ENCODE measurements around the gene EML3. TPM values are rescaled to one million over a fixed set of nuclear protein-coding genes. Genes with fewer than 3 reads are reported as not detected.

EML3 gene
- polyA plus RNA-seq, 2 of the 4 experiments (the other 2 are of a cell fraction), result 15.2 to 27.2 TPM

DNA sequence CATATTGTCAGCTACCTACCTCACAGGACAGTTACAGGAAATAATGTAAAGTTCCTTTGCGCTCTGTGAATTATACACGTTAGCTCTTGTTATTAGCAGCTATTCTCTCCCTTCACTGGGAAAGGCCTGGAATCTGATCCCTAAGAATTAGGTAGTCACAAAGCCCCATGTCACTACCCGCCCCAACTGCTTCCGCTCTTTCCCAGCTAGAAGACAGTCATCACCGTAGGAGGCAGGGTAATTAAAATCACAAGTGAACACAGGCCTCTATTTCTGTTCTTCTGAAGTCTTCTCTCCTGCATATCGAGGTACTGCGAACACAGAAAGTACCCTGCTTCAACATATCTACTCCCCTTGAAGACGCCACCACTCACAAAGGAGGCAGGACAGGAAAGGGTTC, 53.4 kb downstream of the EML3 start:
- H3K9me3 ChIP-seq, result no peaks in the 10 kb centered on the region
- no peak for ATAC-seq
- TF ChIP-seq KDM1A (IDR thresholded peaks at IDR 0.05; ENCODE audit: low read depth) (no peak), HES2 (IDR thresholded peaks at IDR 0.05) (no peak), ZNF302 (CRISPR knock-in tag; IDR thresholded peaks at IDR 0.05) (no peak), HOXB5 (CRISPR knock-in tag; IDR thresholded peaks at IDR 0.05) (no peak), MAFK (IDR thresholded peaks at IDR 0.05; ENCODE audit: partially characterized antibody) (no peak)
- TF ChIP-seq, protein P1, sequence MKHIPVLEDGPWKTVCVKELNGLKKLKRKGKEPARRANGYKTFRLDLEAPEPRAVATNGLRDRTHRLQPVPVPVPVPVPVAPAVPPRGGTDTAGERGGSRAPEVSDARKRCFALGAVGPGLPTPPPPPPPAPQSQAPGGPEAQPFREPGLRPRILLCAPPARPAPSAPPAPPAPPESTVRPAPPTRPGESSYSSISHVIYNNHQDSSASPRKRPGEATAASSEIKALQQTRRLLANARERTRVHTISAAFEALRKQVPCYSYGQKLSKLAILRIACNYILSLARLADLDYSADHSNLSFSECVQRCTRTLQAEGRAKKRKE (CRISPR knock-in tag; IDR thresholded peaks at IDR 0.05; ENCODE audit: low read depth), result no peak
- ChIA-PET POLR2A (interaction anchor here (1.2 to 2.7 kb wide), 3 partner anchors 15 to 32 kb away, joined by 3 to 12 read pairs (median 3); partner anchors contain the start of genes EEF1G and TUT1), CTCF (interaction anchor here (0.7 to 12.6 kb wide), 13 partner anchors 8 to 166 kb away, joined by 3 to 296 read pairs (median 8); partner anchors contain the start of genes AHNAK and SCGB1A1)
- no peak for FAIRE-seq
- H3K27ac ChIP-seq, result peak overlapping the region in 1 of 2 experiments; percentile 94; a peak in 3 of 6 replicates
- no peak overlapping the region for H3K4me2 ChIP-seq
- H3K4me1 ChIP-seq, result peaks cover 99% of the 10 kb centered on the region
- no peak overlapping the region for H3K4me3 ChIP-seq
- 89% methylated on average over 8 of the region's 8 CpGs for WGBS (ENCODE audit: missing lambda C conversion rate)
- DNase-seq (ENCODE audit: low read depth in 1 of 2, low spot score in 1 of 2), result no peak

DNA sequence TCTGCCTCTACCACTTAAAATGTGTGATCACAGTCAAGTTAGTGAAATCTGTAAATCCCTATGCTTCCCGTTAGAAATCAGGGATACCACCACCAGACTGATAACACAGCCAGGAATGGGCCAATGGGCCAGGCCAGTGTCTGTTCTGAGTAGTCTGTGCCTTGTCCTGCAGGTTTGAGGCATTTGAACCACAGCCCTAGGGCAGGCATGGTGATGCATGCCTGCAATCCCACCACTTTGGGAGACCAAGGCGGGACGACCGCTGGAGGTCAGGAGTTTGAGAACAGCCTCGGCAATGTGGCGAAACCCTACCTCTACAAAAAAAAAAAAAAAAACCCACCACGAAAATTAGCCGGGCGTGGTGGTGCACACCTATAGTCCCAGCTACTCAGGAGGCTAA, 53.9 kb downstream of the EML3 start:
- Histone ChIP-seq H3K9me3 (no peaks in the 10 kb centered on the region), H3K4me3 (no peak overlapping the region), H3K4me2 (no peak overlapping the region), H3K4me1 (peaks cover 100% of the 10 kb centered on the region), H3K27ac (peak overlapping the region in 1 of 2 experiments; percentile 94; a peak in 2 of 6 replicates)
- WGBS (ENCODE audit: missing lambda C conversion rate), result 87% methylated on average over 9 of the region's 9 CpGs
- CTCF ChIA-PET, result interaction anchor here (0.7 to 12.6 kb wide), 8 partner anchors 8 to 165 kb away, joined by 3 to 296 read pairs (median 41); partner anchors contain the start of genes AHNAK and SCGB1A1
- ATAC-seq (no peak), FAIRE-seq (no peak), DNase-seq (ENCODE audit: low read depth in 1 of 2, low spot score in 1 of 2) (no peak)
- POLR2A ChIA-PET, result interaction anchor here (1.2 to 2.7 kb wide), 3 partner anchors 15 to 33 kb away, joined by 3 to 12 read pairs (median 3); partner anchors contain the start of genes EEF1G and TUT1
- TF ChIP-seq FOXS1 (CRISPR knock-in tag; IDR thresholded peaks at IDR 0.05) (no peak), CBX2 (IDR thresholded peaks at IDR 0.05; ENCODE audit: borderline replicate concordance, low read depth) (no peak), EP300 (IDR thresholded peaks at IDR 0.05) (no peak), RFX5 (IDR thresholded peaks at IDR 0.05) (no peak), HES2 (IDR thresholded peaks at IDR 0.05) (no peak), GATA3 (IDR thresholded peaks at IDR 0.05; ENCODE audit: borderline replicate concordance) (no peak), MAZ (IDR thresholded peaks at IDR 0.05; ENCODE audit: borderline replicate concordance, low read depth, low read length) (no peak), RAD21 (conservative IDR thresholded peaks at IDR 0.05 in 1 of 2, IDR thresholded peaks at IDR 0.05 in 1 of 2) (no peak), HDAC2 (IDR thresholded peaks at IDR 0.05) (no peak)

DNA sequence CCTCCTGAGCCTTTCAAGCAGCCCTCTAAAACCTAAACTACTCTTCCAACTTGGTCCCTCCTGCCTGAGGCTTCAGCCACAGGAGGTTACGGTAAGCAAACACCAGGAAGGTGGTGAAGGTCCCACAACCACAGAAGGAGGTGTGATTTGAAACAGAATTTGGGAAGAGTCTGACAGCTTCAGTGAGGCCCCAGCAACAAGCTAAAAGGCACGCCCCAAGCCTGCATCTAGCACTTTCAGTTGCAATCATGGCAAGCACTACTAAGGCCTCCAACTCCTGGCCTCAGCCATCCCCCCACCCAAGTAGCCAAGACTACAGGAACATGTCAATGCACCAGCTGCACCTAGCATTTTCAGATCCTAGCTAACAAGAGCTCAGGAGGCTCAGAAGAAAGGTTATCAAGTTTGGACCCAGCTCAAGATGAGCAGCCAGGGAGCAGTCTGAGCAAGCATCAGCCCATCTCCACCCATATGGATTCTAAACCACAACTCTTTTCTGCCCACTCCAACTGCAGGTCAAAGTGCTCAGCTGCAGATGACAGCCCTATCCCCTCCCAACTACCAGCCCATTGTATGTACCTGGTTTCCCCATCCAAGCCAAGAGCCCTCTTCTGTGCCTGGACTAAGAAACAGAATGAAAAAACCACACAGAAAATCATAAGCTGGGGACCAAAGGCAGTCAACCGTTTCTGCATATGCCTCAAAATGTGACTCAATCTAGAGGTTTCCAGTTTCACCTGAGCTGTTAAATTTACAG, 55.5 kb downstream of the EML3 start:
- no peak for FAIRE-seq
- TF ChIP-seq USF2 (IDR thresholded peaks at IDR 0.05) (no peak), MAFK (IDR thresholded peaks at IDR 0.05; ENCODE audit: partially characterized antibody) (no peak), GATA3 (IDR thresholded peaks at IDR 0.05; ENCODE audit: borderline replicate concordance) (no peak; the same call in 1 of the 2 replicates), CBX8 (IDR thresholded peaks at IDR 0.05) (no peak), HDAC2 (IDR thresholded peaks at IDR 0.05) (no peak), CEBPB (IDR thresholded peaks at IDR 0.05) (no peak)
- TF ChIP-seq, protein P2, sequence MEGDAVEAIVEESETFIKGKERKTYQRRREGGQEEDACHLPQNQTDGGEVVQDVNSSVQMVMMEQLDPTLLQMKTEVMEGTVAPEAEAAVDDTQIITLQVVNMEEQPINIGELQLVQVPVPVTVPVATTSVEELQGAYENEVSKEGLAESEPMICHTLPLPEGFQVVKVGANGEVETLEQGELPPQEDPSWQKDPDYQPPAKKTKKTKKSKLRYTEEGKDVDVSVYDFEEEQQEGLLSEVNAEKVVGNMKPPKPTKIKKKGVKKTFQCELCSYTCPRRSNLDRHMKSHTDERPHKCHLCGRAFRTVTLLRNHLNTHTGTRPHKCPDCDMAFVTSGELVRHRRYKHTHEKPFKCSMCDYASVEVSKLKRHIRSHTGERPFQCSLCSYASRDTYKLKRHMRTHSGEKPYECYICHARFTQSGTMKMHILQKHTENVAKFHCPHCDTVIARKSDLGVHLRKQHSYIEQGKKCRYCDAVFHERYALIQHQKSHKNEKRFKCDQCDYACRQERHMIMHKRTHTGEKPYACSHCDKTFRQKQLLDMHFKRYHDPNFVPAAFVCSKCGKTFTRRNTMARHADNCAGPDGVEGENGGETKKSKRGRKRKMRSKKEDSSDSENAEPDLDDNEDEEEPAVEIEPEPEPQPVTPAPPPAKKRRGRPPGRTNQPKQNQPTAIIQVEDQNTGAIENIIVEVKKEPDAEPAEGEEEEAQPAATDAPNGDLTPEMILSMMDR (IDR thresholded peaks at IDR 0.05), result no peak
- TF ChIP-seq, protein P3, sequence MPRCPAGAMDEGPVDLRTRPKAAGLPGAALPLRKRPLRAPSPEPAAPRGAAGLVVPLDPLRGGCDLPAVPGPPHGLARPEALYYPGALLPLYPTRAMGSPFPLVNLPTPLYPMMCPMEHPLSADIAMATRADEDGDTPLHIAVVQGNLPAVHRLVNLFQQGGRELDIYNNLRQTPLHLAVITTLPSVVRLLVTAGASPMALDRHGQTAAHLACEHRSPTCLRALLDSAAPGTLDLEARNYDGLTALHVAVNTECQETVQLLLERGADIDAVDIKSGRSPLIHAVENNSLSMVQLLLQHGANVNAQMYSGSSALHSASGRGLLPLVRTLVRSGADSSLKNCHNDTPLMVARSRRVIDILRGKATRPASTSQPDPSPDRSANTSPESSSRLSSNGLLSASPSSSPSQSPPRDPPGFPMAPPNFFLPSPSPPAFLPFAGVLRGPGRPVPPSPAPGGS (IDR thresholded peaks at IDR 0.05), result no peak
- POLR2A ChIA-PET, result interaction anchor here (1.2 to 2.7 kb wide), 3 partner anchors 10 to 34 kb away, joined by 3 to 12 read pairs (median 9); partner anchors contain the start of genes EEF1G and TUT1
- Histone ChIP-seq H3K9me3 (no peaks in the 10 kb centered on the region), H3K4me3 (peak overlapping the region; percentile 4; the same call in 1 of the 3 replicates), H3K4me2 (peak overlapping the region; percentile 86), H3K4me1 (peaks cover 96% of the 10 kb centered on the region), H3K27ac (peak overlapping the region; percentile 90 to 94)
- ATAC-seq, result no peak
- no peak for DNase-seq (ENCODE audit: low read depth in 1 of 2, low spot score in 1 of 2)
- 28% methylated on average over 3 of the region's 3 CpGs for WGBS (ENCODE audit: missing lambda C conversion rate)
- CTCF ChIA-PET, result interaction anchor here (0.9 to 12.6 kb wide), 8 partner anchors 9 to 218 kb away, joined by 3 to 296 read pairs (median 6); partner anchors contain the start of genes AHNAK and SCGB1A1

Measured in A549 (cell line).